ENCODE data around the gene PPFIA1. TPM values are rescaled to one million over a fixed set of nuclear protein-coding genes. Genes with fewer than 3 reads are reported as not detected.

PPFIA1 gene
- total RNA-seq, 4 donors from 2014 or later: 34.9 to 141 (median 69.7) TPM

GRCh38 chr11:70354629-70355028 is 84.1 kb downstream of the PPFIA1 start:
- Histone ChIP-seq H3K4me1 (no peaks in the 10 kb centered on the region), H3K9me3 (no peaks in the 10 kb centered on the region), H3K27ac (no peak overlapping the region), H3K36me3 (peaks cover 88% of the 10 kb centered on the region), H3K27me3 (no peaks in the 10 kb centered on the region), H3K4me3 (no peak overlapping the region)
- 82% methylated on average over 2 of the region's 2 CpGs for WGBS
- TF ChIP-seq, protein P1, sequence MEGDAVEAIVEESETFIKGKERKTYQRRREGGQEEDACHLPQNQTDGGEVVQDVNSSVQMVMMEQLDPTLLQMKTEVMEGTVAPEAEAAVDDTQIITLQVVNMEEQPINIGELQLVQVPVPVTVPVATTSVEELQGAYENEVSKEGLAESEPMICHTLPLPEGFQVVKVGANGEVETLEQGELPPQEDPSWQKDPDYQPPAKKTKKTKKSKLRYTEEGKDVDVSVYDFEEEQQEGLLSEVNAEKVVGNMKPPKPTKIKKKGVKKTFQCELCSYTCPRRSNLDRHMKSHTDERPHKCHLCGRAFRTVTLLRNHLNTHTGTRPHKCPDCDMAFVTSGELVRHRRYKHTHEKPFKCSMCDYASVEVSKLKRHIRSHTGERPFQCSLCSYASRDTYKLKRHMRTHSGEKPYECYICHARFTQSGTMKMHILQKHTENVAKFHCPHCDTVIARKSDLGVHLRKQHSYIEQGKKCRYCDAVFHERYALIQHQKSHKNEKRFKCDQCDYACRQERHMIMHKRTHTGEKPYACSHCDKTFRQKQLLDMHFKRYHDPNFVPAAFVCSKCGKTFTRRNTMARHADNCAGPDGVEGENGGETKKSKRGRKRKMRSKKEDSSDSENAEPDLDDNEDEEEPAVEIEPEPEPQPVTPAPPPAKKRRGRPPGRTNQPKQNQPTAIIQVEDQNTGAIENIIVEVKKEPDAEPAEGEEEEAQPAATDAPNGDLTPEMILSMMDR (IDR thresholded peaks at IDR 0.05): no peak
- TF ChIP-seq EP300 (IDR thresholded peaks at IDR 0.05) (no peak), POLR2AphosphoS5 (IDR thresholded peaks at IDR 0.05) (no peak), POLR2A (IDR thresholded peaks at IDR 0.05) (no peak)
- no peak for DNase-seq (ENCODE audit: low spot score in 2 of 2)

GRCh38 chr11:70358753-70359152 is 88.3 kb downstream of the PPFIA1 start:
- TF ChIP-seq, protein P1 (IDR thresholded peaks at IDR 0.05): no peak
- TF ChIP-seq POLR2A (IDR thresholded peaks at IDR 0.05) (no peak), EP300 (IDR thresholded peaks at IDR 0.05) (no peak), POLR2AphosphoS5 (IDR thresholded peaks at IDR 0.05) (no peak)
- WGBS: 88% methylated on average over 11 of the region's 11 CpGs
- H3K27me3 ChIP-seq: no peaks in the 10 kb centered on the region
- DNase-seq (ENCODE audit: low spot score in 2 of 2): no peak
- H3K4me3 ChIP-seq: no peak overlapping the region
- peaks cover 98% of the 10 kb centered on the region for H3K36me3 ChIP-seq
- no peak overlapping the region for H3K27ac ChIP-seq
- no peaks in the 10 kb centered on the region for H3K9me3 ChIP-seq
- H3K4me1 ChIP-seq: no peaks in the 10 kb centered on the region

GRCh38 chr11:70359451-70360205 is 89.1 kb downstream of the PPFIA1 start:
- H3K4me3 ChIP-seq: no peak overlapping the region
- DNase-seq (ENCODE audit: low spot score in 2 of 2): no peak
- 92% methylated on average over 8 of the region's 8 CpGs for WGBS
- TF ChIP-seq POLR2AphosphoS5 (IDR thresholded peaks at IDR 0.05) (no peak), POLR2A (IDR thresholded peaks at IDR 0.05) (no peak), EP300 (IDR thresholded peaks at IDR 0.05) (no peak)
- TF ChIP-seq, protein P1 (IDR thresholded peaks at IDR 0.05): no peak
- H3K4me1 ChIP-seq: no peaks in the 10 kb centered on the region
- H3K27ac ChIP-seq: no peak overlapping the region
- H3K9me3 ChIP-seq: no peaks in the 10 kb centered on the region
- H3K27me3 ChIP-seq: no peaks in the 10 kb centered on the region
- H3K36me3 ChIP-seq: peaks cover 97% of the 10 kb centered on the region

DNA sequence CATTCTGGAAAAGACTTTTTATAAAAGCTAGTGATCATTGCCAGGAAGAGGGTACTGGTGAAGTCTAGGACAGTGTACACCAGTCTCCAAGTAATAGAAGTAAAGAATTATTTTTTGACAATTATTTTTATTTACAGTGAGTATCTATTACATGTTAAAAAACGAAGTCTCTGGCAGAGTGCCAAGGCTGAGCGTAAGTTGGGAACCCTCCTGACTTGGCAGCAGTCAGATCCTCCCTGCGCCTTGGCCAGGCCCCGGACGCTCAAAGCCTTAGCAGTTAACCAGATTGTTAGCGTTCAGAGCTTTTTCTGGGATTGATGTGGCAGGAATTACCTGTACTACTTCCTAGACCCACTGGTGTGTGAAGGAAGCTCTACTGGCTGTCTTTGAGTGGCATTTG is 89.7 kb downstream of the PPFIA1 start:
- TF ChIP-seq POLR2A (IDR thresholded peaks at IDR 0.05) (no peak), POLR2AphosphoS5 (IDR thresholded peaks at IDR 0.05) (no peak), EP300 (IDR thresholded peaks at IDR 0.05) (no peak)
- TF ChIP-seq, protein P1 (IDR thresholded peaks at IDR 0.05): no peak
- no peak overlapping the region for H3K27ac ChIP-seq
- DNase-seq (ENCODE audit: low spot score in 2 of 2): no peak
- WGBS: 82% methylated on average over 6 of the region's 6 CpGs
- no peaks in the 10 kb centered on the region for H3K27me3 ChIP-seq
- H3K9me3 ChIP-seq: no peaks in the 10 kb centered on the region
- H3K36me3 ChIP-seq: peaks cover 97% of the 10 kb centered on the region
- no peaks in the 10 kb centered on the region for H3K4me1 ChIP-seq
- no peak overlapping the region for H3K4me3 ChIP-seq

DNA sequence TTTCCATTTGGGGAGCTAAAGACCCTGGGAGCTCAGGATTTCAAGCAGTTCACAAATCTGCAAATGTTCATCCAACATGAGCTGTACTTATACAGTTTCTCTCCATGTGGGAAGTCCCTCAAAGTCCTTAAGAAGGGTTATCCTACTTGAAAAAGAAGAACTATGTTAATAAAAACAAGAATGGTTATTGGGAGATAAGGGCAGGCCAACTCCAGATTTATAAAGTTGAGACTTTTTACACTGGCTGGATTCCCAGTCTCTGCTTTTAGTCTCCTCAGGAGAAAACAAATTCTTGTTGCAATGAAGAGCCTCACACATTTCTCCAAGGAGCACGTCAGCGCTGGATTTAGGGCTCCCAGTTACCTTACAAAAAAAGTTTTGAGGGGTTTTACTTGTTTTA is 93.7 kb downstream of the PPFIA1 start:
- no peak for TF ChIP-seq POLR2AphosphoS5 (IDR thresholded peaks at IDR 0.05)
- TF ChIP-seq POLR2A (IDR thresholded peaks at IDR 0.05): no peak
- TF ChIP-seq, protein P1 (IDR thresholded peaks at IDR 0.05): no peak
- TF ChIP-seq EP300 (IDR thresholded peaks at IDR 0.05): no peak
- 80% methylated on average over 2 of the region's 2 CpGs for WGBS
- H3K27me3 ChIP-seq: no peaks in the 10 kb centered on the region
- DNase-seq (ENCODE audit: low spot score in 2 of 2): no peak
- H3K4me1 ChIP-seq: no peaks in the 10 kb centered on the region
- peaks cover 77% of the 10 kb centered on the region for H3K36me3 ChIP-seq
- H3K4me3 ChIP-seq: no peak overlapping the region
- H3K27ac ChIP-seq: no peak overlapping the region
- H3K9me3 ChIP-seq: no peaks in the 10 kb centered on the region
